ENCODE measurements around the gene RPL27. TPM values are rescaled to one million over a fixed set of nuclear protein-coding genes. Genes with fewer than 3 reads are reported as not detected.

Gene RPL27
- total and polyA plus RNA-seq, 2 of the 13 experiments (the other 11 are each of a cell fraction or from before 2014, with no cell fraction given) = 1,585 to 5,840 TPM

DNA sequence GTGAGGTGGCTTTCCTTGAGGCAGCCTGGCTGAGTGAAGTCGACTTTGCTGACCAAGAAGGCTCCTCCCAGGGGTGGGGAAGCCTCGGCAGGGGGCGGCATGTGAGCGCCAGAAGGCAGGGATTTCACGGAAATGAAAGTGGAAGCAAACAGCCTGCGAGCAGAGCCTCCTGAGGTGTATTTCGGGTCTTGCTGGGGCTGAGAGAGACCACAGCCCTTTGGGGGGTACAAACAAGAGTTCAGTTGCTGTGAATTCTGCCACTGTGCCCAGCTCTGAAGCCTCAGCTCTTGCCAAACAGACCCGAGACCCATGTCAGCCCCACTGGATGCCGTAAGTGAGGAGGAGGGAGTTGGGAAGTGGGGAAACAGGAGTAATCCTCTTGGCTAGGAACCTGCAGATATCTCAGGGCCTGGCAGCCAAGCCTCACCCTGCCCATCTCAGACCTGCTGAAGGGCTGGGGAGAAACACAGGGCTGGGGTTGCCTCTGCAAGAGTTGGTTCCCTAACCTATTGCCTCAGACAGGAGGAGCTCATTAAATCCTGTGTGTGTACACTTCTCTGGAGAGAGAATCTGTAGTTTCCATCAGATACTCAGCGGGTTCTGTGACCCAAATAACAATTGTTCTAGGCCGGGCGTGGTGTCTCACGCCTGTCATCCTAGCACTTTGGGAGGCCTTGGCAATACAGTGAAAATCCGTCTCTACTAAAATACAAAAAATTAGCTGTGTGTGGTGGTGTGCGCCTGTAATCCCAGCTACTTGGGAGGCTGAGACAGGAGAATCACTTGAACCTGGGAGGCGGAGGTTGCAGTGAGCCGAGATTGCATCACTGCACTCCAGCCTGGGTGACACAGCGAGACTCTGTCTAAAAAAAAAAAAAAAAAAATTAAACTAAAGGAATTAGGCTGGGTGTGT, 8.7 kb downstream of the RPL27 start, which contains the start of gene IFI35 (continued):
- TF ChIP-seq, protein P1, sequence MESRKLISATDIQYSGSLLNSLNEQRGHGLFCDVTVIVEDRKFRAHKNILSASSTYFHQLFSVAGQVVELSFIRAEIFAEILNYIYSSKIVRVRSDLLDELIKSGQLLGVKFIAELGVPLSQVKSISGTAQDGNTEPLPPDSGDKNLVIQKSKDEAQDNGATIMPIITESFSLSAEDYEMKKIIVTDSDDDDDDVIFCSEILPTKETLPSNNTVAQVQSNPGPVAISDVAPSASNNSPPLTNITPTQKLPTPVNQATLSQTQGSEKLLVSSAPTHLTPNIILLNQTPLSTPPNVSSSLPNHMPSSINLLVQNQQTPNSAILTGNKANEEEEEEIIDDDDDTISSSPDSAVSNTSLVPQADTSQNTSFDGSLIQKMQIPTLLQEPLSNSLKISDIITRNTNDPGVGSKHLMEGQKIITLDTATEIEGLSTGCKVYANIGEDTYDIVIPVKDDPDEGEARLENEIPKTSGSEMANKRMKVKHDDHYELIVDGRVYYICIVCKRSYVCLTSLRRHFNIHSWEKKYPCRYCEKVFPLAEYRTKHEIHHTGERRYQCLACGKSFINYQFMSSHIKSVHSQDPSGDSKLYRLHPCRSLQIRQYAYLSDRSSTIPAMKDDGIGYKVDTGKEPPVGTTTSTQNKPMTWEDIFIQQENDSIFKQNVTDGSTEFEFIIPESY (CRISPR knock-in tag; IDR thresholded peaks at IDR 0.05) = peak; percentile 39
- no peak for TF ChIP-seq ZNF75D (CRISPR knock-in tag; IDR thresholded peaks at IDR 0.05; ENCODE audit: borderline replicate concordance)
- no peak for TF ChIP-seq ZNF713 (CRISPR knock-in tag; IDR thresholded peaks at IDR 0.05)
- no peak for TF ChIP-seq SKI (IDR thresholded peaks at IDR 0.05; ENCODE audit: partially characterized antibody)
- no peak for TF ChIP-seq SP140L (CRISPR knock-in tag; IDR thresholded peaks at IDR 0.05; ENCODE audit: borderline replicate concordance)
- TF ChIP-seq ZNF430 (CRISPR knock-in tag; IDR thresholded peaks at IDR 0.05) = no peak
- TF ChIP-seq MED1 (CRISPR knock-in tag; IDR thresholded peaks at IDR 0.05) = peak; percentile 74; the same call in 1 of the 2 replicates
- TF ChIP-seq ZNF282 (IDR thresholded peaks at IDR 0.05; ENCODE audit: partially characterized antibody) = no peak
- TF ChIP-seq, protein P2, sequence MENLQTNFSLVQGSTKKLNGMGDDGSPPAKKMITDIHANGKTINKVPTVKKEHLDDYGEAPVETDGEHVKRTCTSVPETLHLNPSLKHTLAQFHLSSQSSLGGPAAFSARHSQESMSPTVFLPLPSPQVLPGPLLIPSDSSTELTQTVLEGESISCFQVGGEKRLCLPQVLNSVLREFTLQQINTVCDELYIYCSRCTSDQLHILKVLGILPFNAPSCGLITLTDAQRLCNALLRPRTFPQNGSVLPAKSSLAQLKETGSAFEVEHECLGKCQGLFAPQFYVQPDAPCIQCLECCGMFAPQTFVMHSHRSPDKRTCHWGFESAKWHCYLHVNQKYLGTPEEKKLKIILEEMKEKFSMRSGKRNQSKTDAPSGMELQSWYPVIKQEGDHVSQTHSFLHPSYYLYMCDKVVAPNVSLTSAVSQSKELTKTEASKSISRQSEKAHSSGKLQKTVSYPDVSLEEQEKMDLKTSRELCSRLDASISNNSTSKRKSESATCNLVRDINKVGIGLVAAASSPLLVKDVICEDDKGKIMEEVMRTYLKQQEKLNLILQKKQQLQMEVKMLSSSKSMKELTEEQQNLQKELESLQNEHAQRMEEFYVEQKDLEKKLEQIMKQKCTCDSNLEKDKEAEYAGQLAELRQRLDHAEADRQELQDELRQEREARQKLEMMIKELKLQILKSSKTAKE (CRISPR knock-in tag; IDR thresholded peaks at IDR 0.05; ENCODE audit: borderline replicate concordance) = no peak
- no peak for TF ChIP-seq PRMT3 (CRISPR knock-in tag; IDR thresholded peaks at IDR 0.05; ENCODE audit: borderline replicate concordance, low read depth)
- TF ChIP-seq GZF1 (CRISPR knock-in tag; IDR thresholded peaks at IDR 0.05) = no peak
- TF ChIP-seq, protein P3, sequence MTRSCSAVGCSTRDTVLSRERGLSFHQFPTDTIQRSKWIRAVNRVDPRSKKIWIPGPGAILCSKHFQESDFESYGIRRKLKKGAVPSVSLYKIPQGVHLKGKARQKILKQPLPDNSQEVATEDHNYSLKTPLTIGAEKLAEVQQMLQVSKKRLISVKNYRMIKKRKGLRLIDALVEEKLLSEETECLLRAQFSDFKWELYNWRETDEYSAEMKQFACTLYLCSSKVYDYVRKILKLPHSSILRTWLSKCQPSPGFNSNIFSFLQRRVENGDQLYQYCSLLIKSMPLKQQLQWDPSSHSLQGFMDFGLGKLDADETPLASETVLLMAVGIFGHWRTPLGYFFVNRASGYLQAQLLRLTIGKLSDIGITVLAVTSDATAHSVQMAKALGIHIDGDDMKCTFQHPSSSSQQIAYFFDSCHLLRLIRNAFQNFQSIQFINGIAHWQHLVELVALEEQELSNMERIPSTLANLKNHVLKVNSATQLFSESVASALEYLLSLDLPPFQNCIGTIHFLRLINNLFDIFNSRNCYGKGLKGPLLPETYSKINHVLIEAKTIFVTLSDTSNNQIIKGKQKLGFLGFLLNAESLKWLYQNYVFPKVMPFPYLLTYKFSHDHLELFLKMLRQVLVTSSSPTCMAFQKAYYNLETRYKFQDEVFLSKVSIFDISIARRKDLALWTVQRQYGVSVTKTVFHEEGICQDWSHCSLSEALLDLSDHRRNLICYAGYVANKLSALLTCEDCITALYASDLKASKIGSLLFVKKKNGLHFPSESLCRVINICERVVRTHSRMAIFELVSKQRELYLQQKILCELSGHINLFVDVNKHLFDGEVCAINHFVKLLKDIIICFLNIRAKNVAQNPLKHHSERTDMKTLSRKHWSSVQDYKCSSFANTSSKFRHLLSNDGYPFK (CRISPR knock-in tag; IDR thresholded peaks at IDR 0.05; ENCODE audit: borderline replicate concordance) = peak; percentile 43; the same call in 1 of the 2 replicates
- no peak for TF ChIP-seq GABPA (IDR thresholded peaks at IDR 0.05; ENCODE audit: low read depth, low read length)
- no peak for TF ChIP-seq GABPA (CRISPR knock-in tag; IDR thresholded peaks at IDR 0.05; ENCODE audit: low read depth)
- no peak; the same call in 1 of the 2 replicates for TF ChIP-seq KDM5A (IDR thresholded peaks at IDR 0.05; ENCODE audit: borderline replicate concordance, low read length)
- no peak for TF ChIP-seq REXO4 (CRISPR knock-in tag; IDR thresholded peaks at IDR 0.05; ENCODE audit: borderline replicate concordance)
- no peak; the same call in 1 of the 2 replicates for TF ChIP-seq ZNF331 (CRISPR knock-in tag; IDR thresholded peaks at IDR 0.05)
- TF ChIP-seq ZNF615 (CRISPR knock-in tag; IDR thresholded peaks at IDR 0.05; ENCODE audit: borderline replicate concordance) = no peak
- TF ChIP-seq, protein P4, sequence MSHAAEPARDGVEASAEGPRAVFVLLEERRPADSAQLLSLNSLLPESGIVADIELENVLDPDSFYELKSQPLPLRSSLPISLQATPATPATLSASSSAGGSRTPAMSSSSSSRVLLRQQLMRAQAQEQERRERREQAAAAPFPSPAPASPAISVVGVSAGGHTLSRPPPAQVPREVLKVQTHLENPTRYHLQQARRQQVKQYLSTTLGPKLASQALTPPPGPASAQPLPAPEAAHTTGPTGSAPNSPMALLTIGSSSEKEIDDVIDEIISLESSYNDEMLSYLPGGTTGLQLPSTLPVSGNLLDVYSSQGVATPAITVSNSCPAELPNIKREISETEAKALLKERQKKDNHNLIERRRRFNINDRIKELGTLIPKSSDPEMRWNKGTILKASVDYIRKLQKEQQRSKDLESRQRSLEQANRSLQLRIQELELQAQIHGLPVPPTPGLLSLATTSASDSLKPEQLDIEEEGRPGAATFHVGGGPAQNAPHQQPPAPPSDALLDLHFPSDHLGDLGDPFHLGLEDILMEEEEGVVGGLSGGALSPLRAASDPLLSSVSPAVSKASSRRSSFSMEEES (CRISPR knock-in tag; IDR thresholded peaks at IDR 0.05) = no peak
- TF ChIP-seq ZNF510 (CRISPR knock-in tag; IDR thresholded peaks at IDR 0.05; ENCODE audit: low read depth) = no peak
- no peak for TF ChIP-seq RFX1 (IDR thresholded peaks at IDR 0.05)
- TF ChIP-seq MYNN (CRISPR knock-in tag; IDR thresholded peaks at IDR 0.05; ENCODE audit: low read depth) = no peak

Measured in HepG2 (cell line).